Measurements from ENCODE around the gene KMT2C.

Gene KMT2C

DNA sequence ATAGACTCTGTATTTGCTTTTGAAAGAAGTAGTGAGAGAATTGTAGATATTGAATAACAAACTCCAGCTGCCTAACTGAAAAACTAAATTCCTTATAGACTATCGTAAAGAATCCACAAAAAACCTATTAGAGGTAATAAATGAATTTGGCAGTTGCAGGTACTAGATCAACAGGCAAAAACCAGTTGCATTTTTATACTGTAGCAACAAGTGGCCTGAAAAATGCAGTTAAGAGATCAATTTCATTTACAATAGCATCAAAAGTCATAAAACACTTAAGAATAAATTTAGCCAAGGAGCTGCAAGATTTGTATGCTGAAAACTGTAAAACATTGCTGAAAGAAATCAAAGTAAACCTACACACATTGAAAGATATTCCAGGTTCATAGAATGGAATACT lies 340.0 kb downstream of the KMT2C start:
- no peak for DNase-seq

GRCh38 chr7:152093717-152094116 lies 342.1 kb downstream of the KMT2C start:
- DNase-seq, result no peak

- no peak for DNase-seq
These were observed 345.1 kb downstream of the KMT2C start for GRCh38 chr7:152090747-152091146.

DNA sequence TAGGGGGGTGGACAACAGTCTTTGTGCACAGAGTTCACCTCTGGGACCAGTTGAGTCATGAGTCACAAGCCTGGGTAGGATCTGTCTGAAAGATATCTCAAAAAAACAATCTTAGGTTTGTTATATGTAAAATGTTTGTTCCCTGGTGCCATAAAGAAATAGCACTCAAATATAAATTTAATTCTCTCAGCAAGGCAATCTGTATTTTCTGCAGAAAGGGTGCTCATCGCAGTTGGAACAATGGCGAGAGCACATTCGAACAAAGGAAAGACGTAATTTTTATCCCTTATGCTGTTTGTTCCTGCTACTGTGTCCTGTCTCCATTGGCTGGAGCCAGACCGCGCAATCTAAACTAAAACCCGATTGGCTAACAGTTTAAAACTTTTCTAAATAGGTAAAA lies 346.6 kb downstream of the KMT2C start:
- no peak for DNase-seq

- DNase-seq, result no peak
These were observed 349.3 kb downstream of the KMT2C start for GRCh38 chr7:152086513-152086912.

DNA sequence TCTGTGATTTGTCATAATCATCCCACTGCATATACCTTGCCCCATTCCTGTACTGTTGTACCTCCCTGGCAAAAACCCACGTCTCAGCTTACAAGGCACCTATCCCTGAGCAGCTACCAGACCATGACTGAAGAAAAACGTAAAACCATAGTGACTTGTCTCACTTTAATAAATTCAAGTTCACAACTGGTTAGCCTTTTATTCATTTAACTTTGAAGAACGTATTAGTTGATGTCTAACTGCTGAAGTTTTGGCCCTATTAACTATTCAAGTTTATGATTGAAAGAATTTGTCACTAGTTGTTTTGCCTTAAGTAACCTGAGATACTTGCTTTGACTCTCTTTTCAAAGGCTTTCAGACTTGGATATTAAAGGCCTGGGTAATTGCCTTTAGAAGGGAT lies 350.7 kb downstream of the KMT2C start:
- no peak for DNase-seq
